Gastrocnemius medialis (tissue), 4 donors: ENCODE results near the gene MOB1A. TPM values are rescaled to one million over a fixed set of nuclear protein-coding genes. Genes with fewer than 3 reads are reported as not detected.
A peak's percentile ranks its signal among the peaks of the same experiment; 100 is the strongest.

Experiments
- ATAC-seq, 2 donors: fragments of 150-250 bp; one replicate each; pipeline ENCODE4 v1.9.1; 2016
- DNase-seq, 2 donors: peaks; one replicate each; pipeline ENCODE4 v3.0.0-alpha.2; 2019
- H3K27ac ChIP-seq, 4 donors: fragments of 200-600 bp; sonication (generic); 1 replicate in 1 of 4; 2 replicates in 3 of 4; pipeline ENCODE4 v1.5.1; 2016 to 2018; ENCODE audit warnings: mild to moderate bottlenecking in 2 of 4, moderate library complexity in 1 of 4
- H3K27me3 ChIP-seq, 3 donors: fragments of 200-600 bp; sonication (generic) in 2 of 3; 1 replicate in 1 of 3; 2 replicates in 2 of 3; pipeline versions ENCODE4 v1.5.1 to v1.6.0; 2016 to 2019; ENCODE audit warnings: mild to moderate bottlenecking in 1 of 3, moderate library complexity in 1 of 3
- H3K36me3 ChIP-seq, 2 donors: fragments of 200-600 bp; sonication (generic) in 1 of 2; one replicate each; pipeline ENCODE4 v1.5.1; 2017 to 2018
- H3K4me1 ChIP-seq, 2 donors: fragments of 200-600 bp; sonication (generic) in 1 of 2; one replicate each; pipeline ENCODE4 v1.5.1; 2016 to 2017; ENCODE audit warnings: mild to moderate bottlenecking in 2 of 2
- H3K4me3 ChIP-seq, 4 donors: fragments of 200-600 bp; sonication (generic) in 3 of 4; 1 replicate in 1 of 4; 2 replicates in 3 of 4; pipeline ENCODE4 v1.5.1; 2016 to 2019; ENCODE audit warnings: mild to moderate bottlenecking in 2 of 4
- H3K9me3 ChIP-seq, 3 donors: fragments of 200-600 bp; sonication (generic) in 2 of 3; 1 replicate in 1 of 3; 2 replicates in 2 of 3; pipeline ENCODE4 v1.5.1; 2016 to 2019
- CTCF ChIP-seq, 5 experiments: fragments of 450-650 bp in 3 of 5; fragments of 200-600 bp in 2 of 5; sonication (generic) in 2 of 5; IDR thresholded peaks in 4 of 5; conservative IDR thresholded peaks in 1 of 5; 1 replicate in 4 of 5; 2 replicates in 1 of 5; pipeline ENCODE4 v1.5.1; 2016 to 2019; ENCODE audit warnings: antibody characterized with exemption in 5 of 5, mild to moderate bottlenecking in 3 of 5, moderate library complexity in 3 of 5
- POLR2A ChIP-seq, 2 donors: fragments of 450-650 bp; IDR thresholded peaks; one replicate each; pipeline ENCODE4 v1.6.1; 2017; ENCODE audit warnings: antibody characterized with exemption in 2 of 2, mild to moderate bottlenecking in 2 of 2, moderate library complexity in 2 of 2
- in situ Hi-C, 4 donors: fragments of 200-750 bp; cut with MboI; loops; one replicate each; pipeline versions ENCODE4 v1.15.0 to v1.8.0; 2017; ENCODE audit warnings: low sequenced_read_pairs in 4 of 4
- intact Hi-C: fragments of 100-400 bp; cut with DNase I; formaldehyde crosslinking; loops from one replicate; pipeline ENCODE4 v1.15.1; 2023; ENCODE audit warnings: low total_unique reads
- total RNA-seq, 4 donors: library from RNA; depleted of rRNA; stranded (reverse); fragments of >200 nt; gene quantifications; one replicate each; pipeline versions ENCODE4 v1.1.0 to v1.2.3, GENCODE V29; 2016

Gene MOB1A
- total RNA-seq, 4 donors from 2014 or later = 19.9 to 44.3 (median 35.5) TPM

GRCh38 chr2:74107071-74107470, 71.6 kb downstream of the MOB1A start:
- no peak for DNase-seq
- Histone ChIP-seq H3K36me3 (peaks cover 0 to under 1% of the 10 kb centered on the region in 2 donors), H3K27me3 (no peaks in the 10 kb centered on the region), H3K27ac (no peak overlapping the region), H3K4me3 (no peak overlapping the region), H3K9me3 (no peaks in the 10 kb centered on the region), H3K4me1 (no peaks in the 10 kb centered on the region)
- intact Hi-C loops (no loop called here), in situ Hi-C loops (no loop called here)
- no peak for TF ChIP-seq CTCF (IDR thresholded peaks at IDR 0.05 in 4 of 5, conservative IDR thresholded peaks at IDR 0.05 in 1 of 5)
- no peak for ATAC-seq

- Histone ChIP-seq H3K9me3 (no peaks in the 10 kb centered on the region), H3K36me3 (peaks cover 0 to 17% of the 10 kb centered on the region in 2 donors), H3K4me3 (no peak overlapping the region), H3K27me3 (no peaks in the 10 kb centered on the region), H3K27ac (no peak overlapping the region), H3K4me1 (no peaks in the 10 kb centered on the region)
- no peak for TF ChIP-seq POLR2A (IDR thresholded peaks at IDR 0.05)
- TF ChIP-seq CTCF (IDR thresholded peaks at IDR 0.05 in 4 of 5, conservative IDR thresholded peaks at IDR 0.05 in 1 of 5) = no peak
- in situ Hi-C loops = no loop called here
- ATAC-seq = no peak
- DNase-seq = no peak
- intact Hi-C loops = no loop called here
Measured at GRCh38 chr2:74105413-74105812, 73.3 kb downstream of the MOB1A start.

- no peaks in the 10 kb centered on the region for H3K4me1 ChIP-seq
- TF ChIP-seq POLR2A (IDR thresholded peaks at IDR 0.05) (no peak), CTCF (IDR thresholded peaks at IDR 0.05 in 4 of 5, conservative IDR thresholded peaks at IDR 0.05 in 1 of 5) (peak in 1 of 5 experiments; percentile 3)
- no peaks in the 10 kb centered on the region for H3K9me3 ChIP-seq
- in situ Hi-C loops (no loop called here), intact Hi-C loops (no loop called here)
- no peaks in the 10 kb centered on the region for H3K27me3 ChIP-seq
- no peak overlapping the region for H3K4me3 ChIP-seq
- peaks cover 0 to 23% of the 10 kb centered on the region in 2 donors for H3K36me3 ChIP-seq
- ATAC-seq = no peak
- no peak for DNase-seq
- no peak overlapping the region for H3K27ac ChIP-seq
Measured at GRCh38 chr2:74104839-74105238, 73.8 kb downstream of the MOB1A start.

- Histone ChIP-seq H3K4me3 (no peak overlapping the region), H3K27me3 (no peaks in the 10 kb centered on the region), H3K36me3 (peaks cover 0 to 29% of the 10 kb centered on the region in 2 donors), H3K27ac (no peak overlapping the region), H3K4me1 (no peaks in the 10 kb centered on the region), H3K9me3 (no peaks in the 10 kb centered on the region)
- ATAC-seq (no peak), DNase-seq (no peak)
- in situ Hi-C loops = no loop called here
- intact Hi-C loops = no loop called here
- no peak for TF ChIP-seq POLR2A (IDR thresholded peaks at IDR 0.05)
- TF ChIP-seq CTCF (IDR thresholded peaks at IDR 0.05 in 4 of 5, conservative IDR thresholded peaks at IDR 0.05 in 1 of 5) = no peak
Measured at GRCh38 chr2:74103763-74104162, 74.9 kb downstream of the MOB1A start.

Other genes starting within 250 kb of the MOB1A start
- 1 to 10 TPM; 2.1 to 3.3 (median 2.9) TPM for gene TET3, start 194.0 kb downstream of the MOB1A start, total RNA-seq
- 100 to 1,000 TPM in 1 of 4 donors, 10 to 100 TPM in 3; 32.2 to 114 (median 69.5) TPM for gene BOLA3, start 31.0 kb downstream of the MOB1A start, total RNA-seq
- gene MTHFD2, start 19.7 kb upstream of the MOB1A start, total RNA-seq = 10 to 100 TPM; 29.0 to 53.5 (median 32.5) TPM
- 1 to 10 TPM in 1 of 4 donors, under 1 TPM in 3; 0.24 to 3.8 (median 0.59) TPM for gene SLC4A5, start 164.5 kb upstream of the MOB1A start, total RNA-seq
- gene DCTN1, start 201.4 kb upstream of the MOB1A start, total RNA-seq = 100 to 1,000 TPM in 2 of 4 donors, 10 to 100 TPM in 2; 89.8 to 127 (median 103) TPM
- under 1 TPM in 1 of 4 donors, not detected in 3; 0.24 TPM for gene C2orf81, start 242.7 kb upstream of the MOB1A start, total RNA-seq
- 1 to 10 TPM in 2 of 4 donors, under 1 TPM in 2; 0.51 to 2.1 (median 1.4) TPM for gene WDR54, start 242.9 kb upstream of the MOB1A start, total RNA-seq